ENCODE data around the gene CDKAL1.
"Not testable (repeated sequence)": the region's sequence is repeated elsewhere in the genome, so short reads cannot be mapped to it uniquely, and the experiment has no call there.

Gene CDKAL1

GRCh38 chr6:20548264-20548663 is 14.0 kb downstream of the CDKAL1 start:
- H3K36me3 ChIP-seq (ENCODE audit: control insufficient read depth in 1 of 2, insufficient read depth in 2 of 2, low read length in 2 of 2) = peaks cover 0 to 25% of the 10 kb centered on the region in 2 donors
- H3K4me1 ChIP-seq (ENCODE audit: control insufficient read depth in 1 of 2, insufficient read depth in 2 of 2, low read length in 2 of 2) = no peaks in the 10 kb centered on the region
- no peaks in the 10 kb centered on the region for H3K9me3 ChIP-seq (ENCODE audit: control insufficient read depth in 1 of 2, low read length in 2 of 2)
- no peak overlapping the region for H3K4me3 ChIP-seq (ENCODE audit: low read depth in 1 of 2, low read length in 2 of 2)
- H3K27ac ChIP-seq (ENCODE audit: low read depth, low read length) = no peak overlapping the region
- no peaks in the 10 kb centered on the region for H3K27me3 ChIP-seq (ENCODE audit: control insufficient read depth in 1 of 2, insufficient read depth in 2 of 2, low read length in 2 of 2)
- H3K9ac ChIP-seq (ENCODE audit: low read depth in 1 of 2, low read length in 2 of 2) = no peak overlapping the region

- not testable (repeated sequence) for H3K4me1 ChIP-seq (ENCODE audit: control insufficient read depth in 1 of 2, insufficient read depth in 2 of 2, low read length in 2 of 2); H3K27me3 ChIP-seq (ENCODE audit: control insufficient read depth in 1 of 2, insufficient read depth in 2 of 2, low read length in 2 of 2); H3K9ac ChIP-seq (ENCODE audit: low read depth in 1 of 2, low read length in 2 of 2); H3K4me3 ChIP-seq (ENCODE audit: low read depth in 1 of 2, low read length in 2 of 2); H3K27ac ChIP-seq (ENCODE audit: low read depth, low read length); H3K9me3 ChIP-seq (ENCODE audit: control insufficient read depth in 1 of 2, low read length in 2 of 2)
- peaks cover 2 to 29% of the 10 kb centered on the region in 2 donors for H3K36me3 ChIP-seq (ENCODE audit: control insufficient read depth in 1 of 2, insufficient read depth in 2 of 2, low read length in 2 of 2)
These were observed 15.1 kb downstream of the CDKAL1 start for GRCh38 chr6:20549398-20549797.

- H3K9ac ChIP-seq (ENCODE audit: low read depth in 1 of 2, low read length in 2 of 2) = no peak overlapping the region
- H3K27ac ChIP-seq (ENCODE audit: low read depth, low read length) = no peak overlapping the region
- H3K4me1 ChIP-seq (ENCODE audit: control insufficient read depth in 1 of 2, insufficient read depth in 2 of 2, low read length in 2 of 2) = no peaks in the 10 kb centered on the region
- no peaks in the 10 kb centered on the region for H3K27me3 ChIP-seq (ENCODE audit: control insufficient read depth in 1 of 2, insufficient read depth in 2 of 2, low read length in 2 of 2)
- H3K36me3 ChIP-seq (ENCODE audit: control insufficient read depth in 1 of 2, insufficient read depth in 2 of 2, low read length in 2 of 2) = peaks cover 7 to 15% of the 10 kb centered on the region in 2 donors
- no peak overlapping the region for H3K4me3 ChIP-seq (ENCODE audit: low read depth in 1 of 2, low read length in 2 of 2)
- peaks cover 0 to 1% of the 10 kb centered on the region in 2 donors for H3K9me3 ChIP-seq (ENCODE audit: control insufficient read depth in 1 of 2, low read length in 2 of 2)
These were observed 20.1 kb downstream of the CDKAL1 start for GRCh38 chr6:20554326-20554725.

GRCh38 chr6:20554817-20555216 is 20.6 kb downstream of the CDKAL1 start:
- no peaks in the 10 kb centered on the region for H3K27me3 ChIP-seq (ENCODE audit: control insufficient read depth in 1 of 2, insufficient read depth in 2 of 2, low read length in 2 of 2)
- H3K9ac ChIP-seq (ENCODE audit: low read depth in 1 of 2, low read length in 2 of 2) = no peak overlapping the region
- peaks cover 0 to 1% of the 10 kb centered on the region in 2 donors for H3K9me3 ChIP-seq (ENCODE audit: control insufficient read depth in 1 of 2, low read length in 2 of 2)
- no peak overlapping the region for H3K4me3 ChIP-seq (ENCODE audit: low read depth in 1 of 2, low read length in 2 of 2)
- H3K27ac ChIP-seq (ENCODE audit: low read depth, low read length) = no peak overlapping the region
- H3K4me1 ChIP-seq (ENCODE audit: control insufficient read depth in 1 of 2, insufficient read depth in 2 of 2, low read length in 2 of 2) = no peaks in the 10 kb centered on the region
- peaks cover 7 to 15% of the 10 kb centered on the region in 2 donors for H3K36me3 ChIP-seq (ENCODE audit: control insufficient read depth in 1 of 2, insufficient read depth in 2 of 2, low read length in 2 of 2)

- Histone ChIP-seq H3K27ac (ENCODE audit: low read depth, low read length) (no peak overlapping the region), H3K36me3 (ENCODE audit: control insufficient read depth in 1 of 2, insufficient read depth in 2 of 2, low read length in 2 of 2) (no peaks in the 10 kb centered on the region), H3K27me3 (ENCODE audit: control insufficient read depth in 1 of 2, insufficient read depth in 2 of 2, low read length in 2 of 2) (no peaks in the 10 kb centered on the region), H3K4me1 (ENCODE audit: control insufficient read depth in 1 of 2, insufficient read depth in 2 of 2, low read length in 2 of 2) (no peaks in the 10 kb centered on the region), H3K9me3 (ENCODE audit: control insufficient read depth in 1 of 2, low read length in 2 of 2) (no peaks in the 10 kb centered on the region), H3K4me3 (ENCODE audit: low read depth in 1 of 2, low read length in 2 of 2) (no peak overlapping the region), H3K9ac (ENCODE audit: low read depth in 1 of 2, low read length in 2 of 2) (no peak overlapping the region)
These were observed 25.8 kb downstream of the CDKAL1 start for GRCh38 chr6:20559924-20560551.

GRCh38 chr6:20563377-20563776 is 29.1 kb downstream of the CDKAL1 start:
- H3K9me3 ChIP-seq (ENCODE audit: control insufficient read depth in 1 of 2, low read length in 2 of 2) = no peaks in the 10 kb centered on the region
- H3K27me3 ChIP-seq (ENCODE audit: control insufficient read depth in 1 of 2, insufficient read depth in 2 of 2, low read length in 2 of 2) = no peaks in the 10 kb centered on the region
- H3K4me3 ChIP-seq (ENCODE audit: low read depth in 1 of 2, low read length in 2 of 2) = no peak overlapping the region
- H3K36me3 ChIP-seq (ENCODE audit: control insufficient read depth in 1 of 2, insufficient read depth in 2 of 2, low read length in 2 of 2) = no peaks in the 10 kb centered on the region
- no peak overlapping the region for H3K27ac ChIP-seq (ENCODE audit: low read depth, low read length)
- H3K4me1 ChIP-seq (ENCODE audit: control insufficient read depth in 1 of 2, insufficient read depth in 2 of 2, low read length in 2 of 2) = no peaks in the 10 kb centered on the region
- H3K9ac ChIP-seq (ENCODE audit: low read depth in 1 of 2, low read length in 2 of 2) = no peak overlapping the region

- Histone ChIP-seq H3K27me3 (ENCODE audit: control insufficient read depth in 1 of 2, insufficient read depth in 2 of 2, low read length in 2 of 2) (no peaks in the 10 kb centered on the region), H3K9me3 (ENCODE audit: control insufficient read depth in 1 of 2, low read length in 2 of 2) (no peaks in the 10 kb centered on the region), H3K27ac (ENCODE audit: low read depth, low read length) (no peak overlapping the region), H3K4me3 (ENCODE audit: low read depth in 1 of 2, low read length in 2 of 2) (no peak overlapping the region), H3K36me3 (ENCODE audit: control insufficient read depth in 1 of 2, insufficient read depth in 2 of 2, low read length in 2 of 2) (no peaks in the 10 kb centered on the region), H3K4me1 (ENCODE audit: control insufficient read depth in 1 of 2, insufficient read depth in 2 of 2, low read length in 2 of 2) (no peaks in the 10 kb centered on the region), H3K9ac (ENCODE audit: low read depth in 1 of 2, low read length in 2 of 2) (no peak overlapping the region)
These were observed 30.0 kb downstream of the CDKAL1 start for GRCh38 chr6:20564269-20564668.

GRCh38 chr6:20564777-20565176 is 30.5 kb downstream of the CDKAL1 start:
- no peak overlapping the region for H3K9ac ChIP-seq (ENCODE audit: low read depth in 1 of 2, low read length in 2 of 2)
- H3K4me1 ChIP-seq (ENCODE audit: control insufficient read depth in 1 of 2, insufficient read depth in 2 of 2, low read length in 2 of 2) = no peaks in the 10 kb centered on the region
- no peaks in the 10 kb centered on the region for H3K36me3 ChIP-seq (ENCODE audit: control insufficient read depth in 1 of 2, insufficient read depth in 2 of 2, low read length in 2 of 2)
- H3K27me3 ChIP-seq (ENCODE audit: control insufficient read depth in 1 of 2, insufficient read depth in 2 of 2, low read length in 2 of 2) = no peaks in the 10 kb centered on the region
- no peak overlapping the region for H3K27ac ChIP-seq (ENCODE audit: low read depth, low read length)
- H3K4me3 ChIP-seq (ENCODE audit: low read depth in 1 of 2, low read length in 2 of 2) = no peak overlapping the region
- H3K9me3 ChIP-seq (ENCODE audit: control insufficient read depth in 1 of 2, low read length in 2 of 2) = no peaks in the 10 kb centered on the region

GRCh38 chr6:20565342-20565741 is 31.1 kb downstream of the CDKAL1 start:
- Histone ChIP-seq H3K4me1 (ENCODE audit: control insufficient read depth in 1 of 2, insufficient read depth in 2 of 2, low read length in 2 of 2) (no peaks in the 10 kb centered on the region), H3K4me3 (ENCODE audit: low read depth in 1 of 2, low read length in 2 of 2) (no peak overlapping the region), H3K27ac (ENCODE audit: low read depth, low read length) (no peak overlapping the region), H3K9me3 (ENCODE audit: control insufficient read depth in 1 of 2, low read length in 2 of 2) (no peaks in the 10 kb centered on the region), H3K36me3 (ENCODE audit: control insufficient read depth in 1 of 2, insufficient read depth in 2 of 2, low read length in 2 of 2) (no peaks in the 10 kb centered on the region), H3K27me3 (ENCODE audit: control insufficient read depth in 1 of 2, insufficient read depth in 2 of 2, low read length in 2 of 2) (no peaks in the 10 kb centered on the region), H3K9ac (ENCODE audit: low read depth in 1 of 2, low read length in 2 of 2) (no peak overlapping the region)

- no peak overlapping the region for H3K9ac ChIP-seq (ENCODE audit: low read depth in 1 of 2, low read length in 2 of 2)
- H3K4me1 ChIP-seq (ENCODE audit: control insufficient read depth in 1 of 2, insufficient read depth in 2 of 2, low read length in 2 of 2) = no peaks in the 10 kb centered on the region
- H3K27me3 ChIP-seq (ENCODE audit: control insufficient read depth in 1 of 2, insufficient read depth in 2 of 2, low read length in 2 of 2) = no peaks in the 10 kb centered on the region
- H3K27ac ChIP-seq (ENCODE audit: low read depth, low read length) = no peak overlapping the region
- H3K4me3 ChIP-seq (ENCODE audit: low read depth in 1 of 2, low read length in 2 of 2) = no peak overlapping the region
- no peaks in the 10 kb centered on the region for H3K36me3 ChIP-seq (ENCODE audit: control insufficient read depth in 1 of 2, insufficient read depth in 2 of 2, low read length in 2 of 2)
- H3K9me3 ChIP-seq (ENCODE audit: control insufficient read depth in 1 of 2, low read length in 2 of 2) = no peaks in the 10 kb centered on the region
These were observed 31.9 kb downstream of the CDKAL1 start for GRCh38 chr6:20566109-20566508.
